Epithelial cell of esophagus (primary cell): ENCODE results near the gene ADAMTS12.

Experiments
- DNase-seq: peaks from one replicate; pipeline ENCODE4 v3.0.0; 2010; ENCODE audit warnings: low read depth
- H3K4me3 ChIP-seq: 2 replicates; pipeline ENCODE4 v1.5.1; 2011; ENCODE audit warnings: mild to moderate bottlenecking, low read length, control low read depth
- CTCF ChIP-seq: IDR thresholded peaks from 2 replicates; pipeline ENCODE4 v1.5.1; 2011; ENCODE audit warnings: low read depth, mild to moderate bottlenecking, low read length, control low read depth, inconsistent platforms; ENCODE audit not compliant: insufficient read depth; ENCODE audit errors: missing control alignments

The ADAMTS12 gene

GRCh38 chr5:33828626-33829308, 63.0 kb downstream of the ADAMTS12 start:
- TF ChIP-seq CTCF: no peak
- DNase-seq: no peak
- no peak overlapping the region for H3K4me3 ChIP-seq

DNA sequence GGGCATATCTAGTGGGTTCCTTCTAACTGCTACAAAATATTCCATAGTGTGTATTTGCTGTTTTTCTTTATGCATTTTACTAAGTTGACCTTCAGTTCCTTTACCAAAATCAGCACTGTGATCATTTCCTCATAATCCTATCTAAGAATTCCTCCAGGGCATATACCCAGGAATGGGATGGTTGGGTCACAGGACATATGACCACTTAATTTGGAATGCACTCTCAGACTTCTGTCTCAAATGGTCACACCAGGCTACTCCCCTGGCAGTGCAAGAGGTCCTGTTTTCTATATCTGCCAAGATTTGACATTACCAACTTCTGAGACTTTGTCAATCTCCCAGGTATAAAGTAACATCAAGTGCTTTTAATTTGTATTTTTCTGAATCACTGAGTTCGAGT, 63.9 kb downstream of the ADAMTS12 start:
- H3K4me3 ChIP-seq: no peak overlapping the region
- no peak for TF ChIP-seq CTCF
- DNase-seq: no peak

- H3K4me3 ChIP-seq: no peak overlapping the region
Observed at GRCh38 chr5:33827018-33827707, 64.6 kb downstream of the ADAMTS12 start.

DNA sequence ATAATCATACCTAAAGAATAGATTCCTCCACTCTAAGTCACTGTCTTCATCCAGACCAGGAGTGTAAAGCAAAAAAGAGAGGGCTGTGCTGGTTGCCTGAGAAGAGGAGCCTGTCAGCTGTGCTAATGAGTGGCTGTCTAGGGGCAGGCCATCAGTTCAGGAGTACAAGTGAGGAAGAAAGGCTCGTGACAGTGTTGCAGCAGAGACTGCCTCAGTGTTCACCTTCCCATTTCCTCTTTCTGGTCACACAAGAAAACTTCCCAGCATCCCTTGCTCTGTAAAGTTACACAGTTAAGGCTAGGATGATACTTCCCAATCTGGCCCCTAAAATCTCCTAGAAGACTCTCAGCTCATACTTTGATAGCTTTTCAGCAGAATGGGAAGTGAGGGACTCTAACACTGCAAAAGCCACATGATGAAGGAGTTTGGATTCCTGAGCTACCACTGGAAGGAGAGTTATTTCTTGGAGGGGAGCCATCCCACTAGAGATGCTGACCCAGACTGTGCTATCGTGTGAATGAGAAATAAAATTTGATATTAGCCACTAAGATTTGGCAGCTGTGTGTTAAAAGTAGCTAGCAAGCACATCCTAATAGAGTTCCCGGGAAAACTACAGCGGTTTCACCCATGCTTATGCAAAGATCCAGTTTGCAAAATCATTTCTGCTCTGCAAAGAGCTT, 67.1 kb downstream of the ADAMTS12 start:
- no peak for TF ChIP-seq CTCF
- no peak overlapping the region for H3K4me3 ChIP-seq
- no peak for DNase-seq

More at GRCh38 chr5:33827018-33827707, 64.6 kb downstream of the ADAMTS12 start:
- DNase-seq: no peak
- TF ChIP-seq CTCF: no peak

GRCh38 chr5:33817301-33817700, 74.5 kb downstream of the ADAMTS12 start:
- no peak for DNase-seq
- no peak for TF ChIP-seq CTCF
- no peak overlapping the region for H3K4me3 ChIP-seq

DNA sequence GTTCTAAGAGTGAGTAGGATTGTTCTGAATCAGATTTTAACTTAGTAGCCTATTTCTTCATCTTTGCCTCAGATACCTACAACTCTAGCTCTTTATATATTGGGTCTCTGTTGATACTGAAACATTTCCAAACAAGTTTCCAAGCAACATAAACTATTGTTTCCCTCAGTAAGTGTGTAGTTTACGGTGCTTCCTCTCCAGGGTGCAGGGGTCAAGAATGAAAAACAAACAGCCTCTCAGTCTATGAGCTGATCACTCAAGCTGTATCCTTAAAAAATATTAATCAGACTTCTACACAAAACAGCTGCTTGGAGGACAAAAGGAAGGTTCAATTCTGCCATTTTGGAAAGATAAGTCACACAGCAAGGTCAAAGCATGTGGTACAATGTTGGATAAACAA, 75.0 kb downstream of the ADAMTS12 start:
- TF ChIP-seq CTCF: no peak
- no peak overlapping the region for H3K4me3 ChIP-seq
- DNase-seq: no peak
